ENCODE measurements around the gene FAM204A. TPM values are rescaled to one million over a fixed set of nuclear protein-coding genes. Genes with fewer than 3 reads are reported as not detected.

The FAM204A gene
- total RNA-seq, 1 donor from 2014 or later = 55.3 TPM

DNA sequence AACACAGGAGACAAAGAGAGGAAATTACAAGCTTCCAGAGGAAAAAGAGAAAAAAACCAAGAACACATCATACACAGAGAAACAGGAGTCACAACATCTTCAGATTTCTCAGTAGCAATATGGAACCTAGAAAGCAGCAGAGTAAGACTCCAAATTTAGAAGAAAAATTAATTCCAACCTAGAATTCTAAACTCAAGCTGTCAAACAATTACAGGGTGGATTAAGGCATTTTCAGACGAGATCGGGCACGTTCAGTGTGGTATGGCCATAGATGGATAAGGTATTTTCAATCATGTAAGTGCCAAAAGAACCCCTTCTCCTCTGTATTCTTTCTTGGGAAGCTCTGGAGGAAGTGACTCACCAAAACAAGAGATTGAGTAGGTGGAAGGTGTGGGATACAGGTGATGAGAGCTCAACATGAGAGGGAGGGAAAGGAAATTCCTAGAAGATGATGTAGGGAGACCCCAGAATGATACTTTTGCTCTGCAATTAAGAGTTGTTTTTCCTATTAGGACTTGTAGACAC, 51.6 kb downstream of the FAM204A start:
- TF ChIP-seq, protein P1, sequence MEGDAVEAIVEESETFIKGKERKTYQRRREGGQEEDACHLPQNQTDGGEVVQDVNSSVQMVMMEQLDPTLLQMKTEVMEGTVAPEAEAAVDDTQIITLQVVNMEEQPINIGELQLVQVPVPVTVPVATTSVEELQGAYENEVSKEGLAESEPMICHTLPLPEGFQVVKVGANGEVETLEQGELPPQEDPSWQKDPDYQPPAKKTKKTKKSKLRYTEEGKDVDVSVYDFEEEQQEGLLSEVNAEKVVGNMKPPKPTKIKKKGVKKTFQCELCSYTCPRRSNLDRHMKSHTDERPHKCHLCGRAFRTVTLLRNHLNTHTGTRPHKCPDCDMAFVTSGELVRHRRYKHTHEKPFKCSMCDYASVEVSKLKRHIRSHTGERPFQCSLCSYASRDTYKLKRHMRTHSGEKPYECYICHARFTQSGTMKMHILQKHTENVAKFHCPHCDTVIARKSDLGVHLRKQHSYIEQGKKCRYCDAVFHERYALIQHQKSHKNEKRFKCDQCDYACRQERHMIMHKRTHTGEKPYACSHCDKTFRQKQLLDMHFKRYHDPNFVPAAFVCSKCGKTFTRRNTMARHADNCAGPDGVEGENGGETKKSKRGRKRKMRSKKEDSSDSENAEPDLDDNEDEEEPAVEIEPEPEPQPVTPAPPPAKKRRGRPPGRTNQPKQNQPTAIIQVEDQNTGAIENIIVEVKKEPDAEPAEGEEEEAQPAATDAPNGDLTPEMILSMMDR (IDR thresholded peaks at IDR 0.05; ENCODE audit: unreplicated experiment) = no peak
- peaks cover 5% of the 10 kb centered on the region for H3K9me3 Mint-ChIP-seq (ENCODE audit: low read depth)
- no peaks in the 10 kb centered on the region for H3K36me3 Mint-ChIP-seq (ENCODE audit: insufficient read depth)
- no peak for DNase-seq (ENCODE audit: low spot score, unreplicated experiment)
- H3K27ac Mint-ChIP-seq = no peak overlapping the region
- H3K4me3 Mint-ChIP-seq (ENCODE audit: low read depth) = no peak overlapping the region
- no peaks in the 10 kb centered on the region for H3K4me1 Mint-ChIP-seq (ENCODE audit: low read depth)
- H3K27me3 Mint-ChIP-seq = peaks cover 22% of the 10 kb centered on the region

DNA sequence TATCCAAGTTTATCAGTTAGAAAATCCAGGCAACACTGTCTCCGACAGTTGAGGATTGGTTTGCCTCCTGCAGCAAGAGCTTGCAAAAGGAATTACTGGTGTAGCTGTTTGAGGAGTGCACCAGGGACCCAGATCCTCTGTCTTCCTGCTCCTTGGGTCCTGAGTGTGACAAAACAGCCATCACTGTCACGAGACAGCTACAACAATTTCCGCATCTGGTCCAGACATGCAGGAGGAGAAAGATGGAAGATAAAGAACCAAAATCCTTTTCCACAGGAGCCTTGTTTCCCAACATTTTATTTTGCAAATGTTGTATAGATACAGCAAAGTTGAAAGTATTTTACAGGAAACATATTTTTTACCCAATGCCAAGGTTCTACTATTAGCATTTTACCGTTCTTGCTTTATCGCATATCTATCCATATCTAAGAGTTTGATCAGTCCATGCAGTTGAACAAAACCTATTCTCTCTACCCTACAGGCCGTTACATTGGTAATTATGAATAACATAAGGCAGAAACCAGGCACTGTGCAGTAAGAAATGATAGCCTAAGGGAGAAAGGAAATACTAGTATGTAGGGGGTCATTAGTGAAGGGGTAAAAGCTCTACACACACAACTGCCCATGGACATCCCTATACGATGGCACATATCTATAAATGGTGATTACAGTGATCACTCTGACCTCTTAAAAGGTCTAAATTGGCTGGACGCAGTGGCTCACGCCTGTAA, 54.9 kb downstream of the FAM204A start:
- Mint-ChIP-seq H3K4me1 (ENCODE audit: low read depth) (no peaks in the 10 kb centered on the region), H3K27me3 (peaks cover 30% of the 10 kb centered on the region), H3K9me3 (ENCODE audit: low read depth) (peaks cover 5% of the 10 kb centered on the region), H3K4me3 (ENCODE audit: low read depth) (no peak overlapping the region), H3K27ac (no peak overlapping the region), H3K36me3 (ENCODE audit: insufficient read depth) (no peaks in the 10 kb centered on the region)
- no peak for DNase-seq (ENCODE audit: low spot score, unreplicated experiment)
- TF ChIP-seq, protein P1 (IDR thresholded peaks at IDR 0.05; ENCODE audit: unreplicated experiment) = no peak

DNA sequence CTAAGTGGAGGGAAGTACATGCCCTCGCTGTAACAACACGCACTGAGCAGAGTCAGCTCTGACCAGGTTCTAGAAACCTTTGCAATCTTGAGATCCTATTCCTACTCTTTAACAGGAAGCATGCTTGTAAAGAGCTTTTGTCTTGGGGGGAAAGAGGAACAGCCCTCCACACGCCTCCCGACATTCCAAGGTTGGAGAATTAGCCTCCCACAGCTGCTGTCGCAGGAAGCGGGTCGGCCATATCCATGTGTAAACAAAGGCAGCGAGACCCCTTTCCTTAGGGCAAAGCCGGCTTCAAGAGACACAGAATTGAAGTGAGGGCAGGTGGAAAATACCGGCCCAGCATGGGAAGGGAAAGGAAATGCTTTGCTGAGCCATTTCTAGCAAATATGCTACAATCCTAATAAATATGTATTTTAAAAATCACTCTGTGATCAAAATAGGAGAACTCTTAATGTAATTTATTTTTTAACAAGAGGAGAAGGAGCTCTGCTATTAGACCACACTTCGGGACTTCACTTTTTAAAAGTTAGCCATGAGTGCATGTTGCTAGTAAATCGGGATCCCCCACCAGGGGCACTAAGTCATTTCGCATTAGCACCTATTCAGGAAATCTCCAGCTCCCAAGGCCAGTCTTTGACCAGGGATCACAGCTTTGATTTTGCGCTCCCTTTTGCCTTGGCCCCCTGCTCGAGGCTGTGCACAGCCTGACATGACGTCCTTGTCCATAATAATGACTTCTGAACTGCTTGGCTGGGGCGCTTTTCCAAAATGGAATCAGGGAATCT, 55.9 kb downstream of the FAM204A start:
- no peaks in the 10 kb centered on the region for H3K36me3 Mint-ChIP-seq (ENCODE audit: insufficient read depth)
- peaks cover 5% of the 10 kb centered on the region for H3K9me3 Mint-ChIP-seq (ENCODE audit: low read depth)
- no peak overlapping the region for H3K4me3 Mint-ChIP-seq (ENCODE audit: low read depth)
- no peaks in the 10 kb centered on the region for H3K4me1 Mint-ChIP-seq (ENCODE audit: low read depth)
- TF ChIP-seq, protein P1 (IDR thresholded peaks at IDR 0.05; ENCODE audit: unreplicated experiment) = no peak
- no peak for DNase-seq (ENCODE audit: low spot score, unreplicated experiment)
- no peak overlapping the region for H3K27ac Mint-ChIP-seq
- peaks cover 30% of the 10 kb centered on the region for H3K27me3 Mint-ChIP-seq

DNA sequence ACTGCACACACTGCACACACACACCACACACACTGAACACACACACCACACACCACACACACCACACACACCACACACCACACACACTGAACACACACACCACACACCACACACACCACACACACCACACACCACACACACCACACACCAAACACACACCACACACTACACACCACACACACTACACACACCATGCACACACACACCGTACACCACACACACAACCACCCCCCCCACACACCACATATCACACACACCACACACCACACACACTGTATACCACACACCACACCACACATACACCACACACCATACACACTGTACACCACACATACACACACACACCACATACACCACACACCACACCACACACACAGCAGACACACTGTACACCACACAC, 59.5 kb downstream of the FAM204A start:
- no peaks in the 10 kb centered on the region for H3K9me3 Mint-ChIP-seq (ENCODE audit: low read depth)
- no peak overlapping the region for H3K4me3 Mint-ChIP-seq (ENCODE audit: low read depth)
- no peak for DNase-seq (ENCODE audit: low spot score, unreplicated experiment)
- H3K4me1 Mint-ChIP-seq (ENCODE audit: low read depth) = no peaks in the 10 kb centered on the region
- TF ChIP-seq, protein P1 (IDR thresholded peaks at IDR 0.05; ENCODE audit: unreplicated experiment) = no peak
- H3K27me3 Mint-ChIP-seq = peaks cover 19% of the 10 kb centered on the region
- H3K27ac Mint-ChIP-seq = no peak overlapping the region
- no peaks in the 10 kb centered on the region for H3K36me3 Mint-ChIP-seq (ENCODE audit: insufficient read depth)

DNA sequence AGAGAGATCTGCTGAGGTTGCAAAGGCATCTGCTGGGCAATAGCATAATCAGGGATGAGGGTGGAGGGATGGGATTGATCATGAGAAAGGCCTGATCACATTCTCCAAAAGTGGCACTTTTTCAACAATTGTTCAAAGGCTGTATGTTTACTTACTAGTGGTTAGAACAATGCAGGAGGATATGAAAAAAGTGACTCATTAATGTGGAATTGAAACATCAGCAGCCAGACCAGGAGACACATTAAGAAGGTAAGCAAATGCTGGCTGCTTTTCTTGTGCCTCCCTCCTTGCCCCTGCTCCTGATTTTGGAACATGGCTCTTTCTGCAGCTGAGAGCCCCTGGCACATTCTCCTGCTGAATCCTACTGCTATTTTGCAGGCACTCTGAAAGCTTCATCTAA, 63.5 kb downstream of the FAM204A start:
- H3K4me1 Mint-ChIP-seq (ENCODE audit: low read depth) = no peaks in the 10 kb centered on the region
- H3K4me3 Mint-ChIP-seq (ENCODE audit: low read depth) = no peak overlapping the region
- TF ChIP-seq, protein P1 (IDR thresholded peaks at IDR 0.05; ENCODE audit: unreplicated experiment) = no peak
- no peak overlapping the region for H3K27ac Mint-ChIP-seq
- no peaks in the 10 kb centered on the region for H3K27me3 Mint-ChIP-seq
- peaks cover 1% of the 10 kb centered on the region for H3K36me3 Mint-ChIP-seq (ENCODE audit: insufficient read depth)
- peaks cover 3% of the 10 kb centered on the region for H3K9me3 Mint-ChIP-seq (ENCODE audit: low read depth)
- no peak for DNase-seq (ENCODE audit: low spot score, unreplicated experiment)

Data from progenitor cell of endocrine pancreas (in vitro differentiated cells).